Measurements from ENCODE around the gene ANKRD40CL.
"Not testable (repeated sequence)": the region's sequence is repeated elsewhere in the genome, so short reads cannot be mapped to it uniquely, and the experiment has no call there.

Gene ANKRD40CL

GRCh38 chr17:50767446-50767845 lies at the start of gene ANKRD40CL:
TSS of gene ANKRD40CL (minus strand) at chr17:50767518. CDS start at chr17:50766913, 605 bp downstream.
- DNase-seq: no peak

- no peak for DNase-seq
Observed at GRCh38 chr17:50816271-50816670, 49.0 kb upstream of the ANKRD40CL start.

- DNase-seq: no peak
Observed at GRCh38 chr17:50815400-50815799, 48.1 kb upstream of the ANKRD40CL start.

GRCh38 chr17:50813583-50813982 lies 46.3 kb upstream of the ANKRD40CL start:
- DNase-seq: no peak

DNA sequence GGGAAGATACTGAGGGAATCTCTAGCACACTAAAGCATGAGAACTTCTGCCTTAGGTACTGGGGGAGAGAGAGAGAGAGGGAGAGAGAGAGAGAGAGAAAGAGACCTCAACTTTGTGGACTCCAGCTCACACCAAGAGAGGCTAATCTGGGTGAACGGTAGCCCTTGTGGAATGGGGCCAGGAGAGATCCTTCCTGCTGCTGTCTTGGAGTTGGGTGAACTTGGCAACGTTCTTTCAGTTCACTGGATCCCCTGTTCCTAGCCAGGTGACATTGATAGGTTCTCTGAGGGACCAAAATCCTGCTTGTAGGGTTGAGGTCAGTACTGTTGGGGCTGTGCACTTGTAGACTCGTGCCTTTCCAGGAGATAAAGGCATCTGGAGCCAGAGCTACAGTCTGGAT lies 41.6 kb upstream of the ANKRD40CL start:
- DNase-seq: no peak

- DNase-seq: no peak
Observed at GRCh38 chr17:50808413-50808812, 41.1 kb upstream of the ANKRD40CL start.

GRCh38 chr17:50807675-50808074 lies 40.4 kb upstream of the ANKRD40CL start:
- no peak for DNase-seq

DNA sequence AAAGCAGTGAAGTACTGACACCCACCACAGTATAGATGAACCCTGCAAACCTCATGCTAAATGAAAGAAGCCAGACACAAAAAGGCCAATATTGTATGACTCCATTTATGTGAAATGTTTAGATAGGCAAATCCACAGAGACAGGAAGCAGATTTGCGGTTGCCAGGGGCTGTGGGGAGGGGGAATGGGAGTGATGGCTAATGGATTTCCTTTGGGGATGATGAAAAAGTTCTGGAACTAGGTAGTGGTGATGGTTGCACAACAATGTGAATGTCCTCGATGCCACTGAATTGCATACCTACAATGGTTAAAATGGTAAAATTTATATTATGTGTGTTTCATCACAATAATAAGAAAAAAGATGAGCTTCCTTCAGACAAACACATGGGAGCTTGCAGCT lies 39.7 kb upstream of the ANKRD40CL start:
- DNase-seq: no peak

DNA sequence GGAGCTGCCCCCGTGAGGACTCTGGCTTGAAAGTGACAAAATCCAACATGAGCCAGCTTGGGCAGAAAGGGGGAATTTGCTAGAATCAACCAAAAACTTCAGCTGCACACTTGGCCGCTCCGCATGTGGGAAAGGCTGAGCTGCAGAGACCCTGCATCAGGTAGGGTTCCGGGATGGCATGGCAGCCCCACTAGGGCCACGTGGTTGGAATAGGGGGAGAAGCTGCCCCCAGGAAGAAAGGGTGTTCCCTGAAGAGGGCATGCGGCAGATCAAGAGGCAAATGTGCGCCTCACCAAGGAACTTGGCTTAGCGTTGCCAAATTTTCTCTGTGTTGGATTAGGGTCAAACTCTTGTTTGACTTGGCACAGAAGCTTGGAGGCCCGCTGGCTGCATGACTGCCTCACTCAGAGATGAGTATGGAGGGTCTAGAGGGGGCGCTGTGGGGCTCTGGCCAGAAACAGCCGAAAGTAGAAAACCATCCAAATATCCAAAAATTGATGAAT lies 38.9 kb upstream of the ANKRD40CL start:
- no peak for DNase-seq

GRCh38 chr17:50805486-50805885 lies 38.2 kb upstream of the ANKRD40CL start:
- DNase-seq: no peak

GRCh38 chr17:50804749-50805475 lies 37.6 kb upstream of the ANKRD40CL start:
- not testable (repeated sequence) for DNase-seq

DNA sequence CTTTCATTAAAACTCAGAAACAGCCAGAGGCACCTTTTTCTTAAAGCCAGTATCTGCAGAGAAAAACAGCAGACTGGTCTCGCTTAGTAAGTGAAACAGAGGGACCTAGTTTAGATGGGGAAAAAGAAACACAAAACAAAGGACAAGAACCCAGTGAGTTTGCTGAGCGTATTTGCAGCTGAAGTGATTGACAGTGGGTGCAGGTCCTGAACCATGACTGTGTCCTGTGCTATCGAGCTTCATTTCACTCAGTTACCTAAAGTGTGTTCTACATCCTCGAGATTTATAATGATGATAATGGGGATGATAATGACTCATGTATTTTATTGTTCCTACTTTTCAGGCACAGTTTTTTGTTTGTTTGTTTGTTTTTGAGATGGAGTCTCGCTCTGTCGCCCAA lies 36.4 kb upstream of the ANKRD40CL start:
- DNase-seq: no peak

DNA sequence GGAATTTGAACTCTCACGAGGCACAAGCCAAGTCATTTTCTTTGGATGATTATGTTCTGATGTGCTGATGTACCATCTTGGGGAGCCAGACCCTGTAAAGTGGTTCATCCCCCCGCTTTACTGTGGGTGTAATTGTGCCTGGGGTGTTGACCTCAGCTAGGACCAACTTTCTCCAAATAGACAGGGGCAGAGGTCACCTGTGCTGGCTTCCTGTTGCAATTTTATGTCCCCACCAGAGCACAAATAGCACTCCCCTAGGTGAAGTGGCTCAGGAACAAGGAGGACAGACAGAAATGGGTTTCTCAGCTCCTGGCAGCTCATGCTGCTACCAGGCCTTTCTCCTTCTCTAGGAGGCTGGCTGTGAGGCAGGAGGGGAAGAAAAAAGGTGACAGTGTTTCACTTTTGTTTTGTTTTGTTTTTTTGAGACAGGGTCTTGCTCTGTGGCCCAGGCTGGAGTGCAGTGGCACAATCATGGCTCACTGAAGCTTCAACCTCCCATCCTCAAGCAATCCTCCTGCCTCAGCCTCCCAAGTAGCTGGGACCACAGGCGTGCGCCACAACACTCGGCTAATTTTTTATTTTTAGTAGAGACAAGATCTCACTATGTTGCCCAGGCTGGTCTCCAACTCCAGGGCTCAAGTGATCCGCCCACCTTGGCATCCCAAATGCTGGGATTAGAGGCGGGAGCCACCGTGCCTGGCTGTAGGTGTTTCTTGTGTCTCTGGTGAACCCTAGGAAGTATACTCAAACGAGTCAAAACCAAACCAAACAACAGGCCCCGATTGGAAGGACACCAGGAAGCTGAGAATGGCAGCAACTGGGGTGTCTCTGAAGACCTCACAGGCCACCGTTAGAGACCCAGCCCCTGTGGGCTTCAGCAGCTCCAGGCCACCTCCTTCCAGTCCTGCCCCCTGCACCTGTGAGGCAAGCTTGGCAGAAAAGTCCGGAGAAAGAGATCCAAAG lies 35.6 kb upstream of the ANKRD40CL start:
- no peak for DNase-seq

DNA sequence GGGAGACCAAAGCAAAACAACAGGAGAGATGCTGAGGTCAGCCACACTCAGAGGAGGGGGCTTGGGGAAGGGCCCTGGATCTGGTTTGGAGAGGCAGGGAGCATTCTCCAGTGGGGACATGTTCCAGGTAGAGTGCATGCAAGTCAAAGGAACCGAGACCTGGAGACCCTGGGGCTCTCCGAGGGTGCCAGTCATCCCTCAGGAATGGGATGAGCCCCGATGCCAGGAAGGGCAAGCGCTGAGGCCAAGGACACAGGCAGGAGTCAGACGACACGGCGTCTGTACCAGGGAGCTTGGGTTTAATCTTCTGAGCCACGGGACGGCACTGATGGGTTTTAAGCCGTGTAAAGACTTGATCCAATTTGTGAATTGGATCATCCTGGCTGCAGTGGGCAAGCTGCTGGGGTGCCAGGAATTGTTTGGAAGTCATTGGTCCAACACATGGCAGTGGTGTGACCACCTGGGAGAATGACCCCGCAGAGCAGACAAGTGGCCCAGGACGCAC lies 32.9 kb upstream of the ANKRD40CL start:
- no peak for DNase-seq

- DNase-seq: no peak
Observed at GRCh38 chr17:50799582-50799981, 32.3 kb upstream of the ANKRD40CL start.

GRCh38 chr17:50798424-50799288 lies 31.3 kb upstream of the ANKRD40CL start:
- no peak for DNase-seq

- DNase-seq: no peak
Observed at GRCh38 chr17:50797135-50797810, 30.0 kb upstream of the ANKRD40CL start.

DNA sequence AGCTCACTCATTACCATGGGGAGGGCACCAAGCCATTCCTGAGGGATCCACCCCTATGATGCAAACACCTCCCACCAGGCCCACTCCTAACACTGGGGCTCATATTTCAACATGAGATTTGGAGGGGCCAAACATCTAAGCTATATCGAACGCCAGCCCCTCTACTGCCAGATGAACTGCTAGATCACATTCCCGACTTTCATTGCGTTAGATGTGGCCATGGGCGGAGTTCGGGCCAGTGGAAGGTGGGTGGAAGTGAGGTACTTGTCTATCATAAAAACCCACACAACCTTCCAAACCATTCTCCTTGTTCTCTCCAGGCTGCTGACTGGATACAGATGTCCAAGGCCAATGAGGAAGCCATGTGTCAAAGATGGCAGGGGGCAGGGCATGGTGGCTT lies 27.0 kb upstream of the ANKRD40CL start:
- no peak for DNase-seq

- no peak for DNase-seq
Observed at GRCh38 chr17:50793007-50793406, 25.7 kb upstream of the ANKRD40CL start.

DNA sequence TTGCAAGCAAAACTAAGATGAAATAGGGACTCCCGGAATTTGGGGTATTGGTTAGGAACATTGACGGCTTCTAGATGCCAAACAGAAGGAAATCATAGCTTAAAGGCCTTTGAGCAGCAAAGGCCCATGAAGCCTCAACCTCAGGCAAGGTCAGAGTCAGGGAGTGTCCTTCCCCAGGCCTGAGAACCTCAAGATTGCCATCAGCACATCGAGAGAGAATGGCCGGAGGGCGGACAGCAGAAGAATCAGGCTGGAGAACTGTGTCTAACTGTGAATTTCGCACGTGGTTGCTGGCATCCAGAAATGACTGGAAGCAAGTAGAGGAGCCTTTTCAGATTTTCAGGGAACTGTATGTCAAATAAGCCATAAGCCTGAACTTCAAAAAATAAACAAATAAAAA lies 24.8 kb upstream of the ANKRD40CL start:
- DNase-seq: no peak

DNA sequence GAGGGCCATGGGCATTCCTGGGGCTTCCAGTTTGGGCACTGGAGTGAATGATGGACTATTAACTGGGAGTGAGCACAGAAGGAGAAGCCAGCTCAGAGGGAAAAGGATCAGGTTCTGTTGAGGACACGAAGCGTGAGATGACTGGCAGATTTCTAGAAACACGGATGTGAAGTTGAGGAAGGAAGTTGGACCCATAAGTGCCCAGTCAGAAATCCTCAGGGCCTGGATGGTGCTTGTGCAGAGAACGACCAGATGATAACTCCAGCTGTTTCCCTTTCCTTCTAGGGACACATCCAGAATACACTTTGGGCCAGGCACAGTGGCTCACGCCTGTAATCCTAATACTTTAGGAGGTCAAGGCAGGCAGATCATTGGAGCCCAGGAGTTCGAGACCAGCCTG lies 23.3 kb upstream of the ANKRD40CL start:
- no peak for DNase-seq

DNA sequence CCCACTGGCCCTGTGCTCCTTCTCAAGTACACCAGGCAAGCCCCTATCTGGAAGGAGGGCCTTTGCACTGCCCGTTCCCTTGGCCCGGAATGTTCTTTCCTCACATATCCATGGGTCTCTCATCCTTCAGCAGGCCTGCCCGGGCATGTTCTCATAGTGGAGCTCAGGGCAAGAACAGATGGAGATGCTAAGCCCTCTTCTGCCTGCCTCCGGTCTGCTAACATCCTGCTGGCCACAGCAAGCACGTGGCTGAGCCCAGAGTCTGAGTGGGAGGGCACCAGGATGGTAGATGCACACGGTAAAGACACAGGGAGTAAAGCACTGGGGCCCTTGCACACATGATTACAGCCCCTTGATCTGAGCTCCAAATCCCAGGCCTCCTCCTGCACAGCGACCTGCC lies 19.8 kb upstream of the ANKRD40CL start:
- no peak for DNase-seq

All from activated CD4-positive, alpha-beta T cell treated with anti-CD3 and anti-CD28 coated beads for 1 hour (primary cell).